ENCODE results near the gene PFDN4.

The PFDN4 gene

DNA sequence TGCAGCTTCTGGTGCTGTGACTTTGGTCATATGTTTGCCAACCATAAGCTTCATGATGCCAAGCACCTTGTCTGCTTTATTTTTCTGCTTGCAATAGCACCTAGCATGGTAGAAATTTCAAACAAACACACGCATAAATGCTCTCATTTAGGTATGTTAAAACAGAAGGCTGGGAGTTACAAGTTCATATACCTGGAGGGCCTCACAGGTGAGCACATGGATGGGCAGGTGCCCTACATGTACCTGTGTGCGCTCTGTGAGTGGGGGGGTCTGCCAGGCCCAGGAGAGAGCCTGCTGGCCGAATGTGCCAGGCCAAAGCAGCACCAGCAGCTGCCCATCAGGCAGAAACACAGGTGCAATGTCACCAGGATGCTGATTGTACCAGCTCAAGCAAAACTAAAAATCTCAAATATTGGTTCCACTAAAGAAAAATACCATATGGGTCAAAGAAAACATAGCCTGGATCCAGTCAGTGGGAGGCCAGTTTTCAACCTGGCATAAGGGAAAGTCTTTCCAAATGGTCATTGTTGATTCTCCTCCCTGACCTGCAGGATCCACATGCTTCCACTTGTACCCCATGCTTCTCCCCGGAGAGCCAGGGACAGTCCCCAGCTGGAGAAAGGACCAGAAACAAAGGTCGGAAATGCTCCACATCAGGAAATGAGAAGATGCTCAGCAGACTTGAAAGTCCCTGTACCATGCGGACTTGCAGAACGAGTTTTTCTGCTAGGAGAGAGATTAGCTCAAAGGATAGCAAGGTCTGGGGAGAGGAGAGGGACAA, 7.2 kb upstream of the PFDN4 start:
- in situ Hi-C loops (cut with HindIII; ENCODE audit: low sequenced_read_pairs): no loop called here
- TF ChIP-seq, protein P1, sequence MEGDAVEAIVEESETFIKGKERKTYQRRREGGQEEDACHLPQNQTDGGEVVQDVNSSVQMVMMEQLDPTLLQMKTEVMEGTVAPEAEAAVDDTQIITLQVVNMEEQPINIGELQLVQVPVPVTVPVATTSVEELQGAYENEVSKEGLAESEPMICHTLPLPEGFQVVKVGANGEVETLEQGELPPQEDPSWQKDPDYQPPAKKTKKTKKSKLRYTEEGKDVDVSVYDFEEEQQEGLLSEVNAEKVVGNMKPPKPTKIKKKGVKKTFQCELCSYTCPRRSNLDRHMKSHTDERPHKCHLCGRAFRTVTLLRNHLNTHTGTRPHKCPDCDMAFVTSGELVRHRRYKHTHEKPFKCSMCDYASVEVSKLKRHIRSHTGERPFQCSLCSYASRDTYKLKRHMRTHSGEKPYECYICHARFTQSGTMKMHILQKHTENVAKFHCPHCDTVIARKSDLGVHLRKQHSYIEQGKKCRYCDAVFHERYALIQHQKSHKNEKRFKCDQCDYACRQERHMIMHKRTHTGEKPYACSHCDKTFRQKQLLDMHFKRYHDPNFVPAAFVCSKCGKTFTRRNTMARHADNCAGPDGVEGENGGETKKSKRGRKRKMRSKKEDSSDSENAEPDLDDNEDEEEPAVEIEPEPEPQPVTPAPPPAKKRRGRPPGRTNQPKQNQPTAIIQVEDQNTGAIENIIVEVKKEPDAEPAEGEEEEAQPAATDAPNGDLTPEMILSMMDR (IDR thresholded peaks at IDR 0.05; ENCODE audit: low read depth, low read length): no peak
- no peak overlapping the region for H3K4me3 ChIP-seq (ENCODE audit: low read depth, low read length)
- DNase-seq (ENCODE audit: low read depth, low spot score): no peak

- H3K4me3 ChIP-seq (ENCODE audit: low read depth, low read length): no peak overlapping the region
- TF ChIP-seq, protein P1 (IDR thresholded peaks at IDR 0.05; ENCODE audit: low read depth, low read length): no peak
- DNase-seq (ENCODE audit: low read depth, low spot score): no peak
- in situ Hi-C loops (cut with HindIII; ENCODE audit: low sequenced_read_pairs): no loop called here
Observed at GRCh38 chr20:54201268-54201846, 6.5 kb upstream of the PFDN4 start.

GRCh38 chr20:54203281-54203680, 4.6 kb upstream of the PFDN4 start:
- H3K4me3 ChIP-seq (ENCODE audit: low read depth, low read length): no peak overlapping the region
- TF ChIP-seq, protein P1 (IDR thresholded peaks at IDR 0.05; ENCODE audit: low read depth, low read length): no peak
- no peak for DNase-seq (ENCODE audit: low read depth, low spot score)
- in situ Hi-C loops (cut with HindIII; ENCODE audit: low sequenced_read_pairs): no loop called here

DNA sequence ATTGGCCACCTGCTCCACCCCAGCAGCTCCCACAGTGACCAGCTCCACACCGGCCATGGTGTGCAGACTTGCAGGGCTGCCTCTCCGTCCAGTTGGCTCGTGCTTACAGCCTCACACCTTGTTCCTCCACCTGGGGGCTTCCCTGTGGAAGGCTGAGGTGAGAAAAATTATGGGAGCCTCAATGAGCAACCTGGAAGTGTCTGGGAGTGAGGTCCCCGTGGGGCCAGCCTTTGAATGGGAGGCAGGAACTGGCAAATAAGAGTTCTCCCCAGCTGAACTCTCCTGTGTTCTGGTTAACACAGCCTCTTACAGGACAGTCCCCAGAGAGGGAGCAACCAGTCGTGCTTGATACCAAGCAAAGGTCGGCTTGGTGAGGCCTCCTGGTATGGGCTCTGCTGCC, 3.8 kb upstream of the PFDN4 start:
- no peak overlapping the region for H3K4me3 ChIP-seq (ENCODE audit: low read depth, low read length)
- no peak for DNase-seq (ENCODE audit: low read depth, low spot score)
- in situ Hi-C loops (cut with HindIII; ENCODE audit: low sequenced_read_pairs): no loop called here
- TF ChIP-seq, protein P1 (IDR thresholded peaks at IDR 0.05; ENCODE audit: low read depth, low read length): no peak

DNA sequence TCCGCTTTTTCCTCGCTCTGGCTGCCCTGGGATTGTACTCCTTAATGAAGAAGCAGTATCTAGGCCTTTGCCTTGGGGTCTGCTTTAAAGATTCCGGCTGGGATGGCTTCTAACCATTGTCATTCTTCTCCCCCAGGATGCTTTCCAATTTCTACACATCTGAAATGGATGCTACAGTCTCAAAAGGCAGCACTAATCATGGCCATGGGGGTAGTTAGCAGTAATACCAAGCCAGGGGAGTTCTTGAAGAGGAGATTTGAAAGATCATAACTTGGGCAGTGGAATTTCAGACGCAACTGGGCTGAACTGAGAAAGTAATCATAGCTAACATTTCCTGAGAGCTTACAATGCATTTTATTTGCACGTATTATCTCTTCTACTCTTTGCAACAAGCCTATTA, 3.4 kb upstream of the PFDN4 start:
- no peak overlapping the region for H3K4me3 ChIP-seq (ENCODE audit: low read depth, low read length)
- no peak for DNase-seq (ENCODE audit: low read depth, low spot score)
- in situ Hi-C loops (cut with HindIII; ENCODE audit: low sequenced_read_pairs): no loop called here
- TF ChIP-seq, protein P1 (IDR thresholded peaks at IDR 0.05; ENCODE audit: low read depth, low read length): no peak

- in situ Hi-C loops (cut with HindIII; ENCODE audit: low sequenced_read_pairs): no loop called here
- TF ChIP-seq, protein P1 (IDR thresholded peaks at IDR 0.05; ENCODE audit: low read depth, low read length): no peak
- H3K4me3 ChIP-seq (ENCODE audit: low read depth, low read length): no peak overlapping the region
- no peak for DNase-seq (ENCODE audit: low read depth, low spot score)
Observed at GRCh38 chr20:54205450-54205849, 2.4 kb upstream of the PFDN4 start.

Data from astrocyte of the spinal cord (primary cell).